NCI-H2107 treated with DMSO at 0.1 percent for 48 hours (cell line): ENCODE measurements around the gene RET.

Experiments used
- DNase-seq: peaks from one replicate; lab custom pipeline; 2025; ENCODE audit not compliant: unreplicated experiment; lab: John Stamatoyannopoulos, UW

The RET gene

GRCh38 chr10:43044448-43044921 lies 32.4 kb upstream of the RET start:
- DNase-seq: no peak

- no peak for DNase-seq
Measured at GRCh38 chr10:43044961-43045621, 31.8 kb upstream of the RET start.

GRCh38 chr10:43045631-43046287 lies 31.1 kb upstream of the RET start:
- no peak for DNase-seq

- DNase-seq: no peak
Measured at GRCh38 chr10:43046288-43046991, 30.4 kb upstream of the RET start.

GRCh38 chr10:43047288-43047970 lies 29.4 kb upstream of the RET start:
- DNase-seq: no peak

- DNase-seq: no peak
Measured at GRCh38 chr10:43048301-43049051, 28.4 kb upstream of the RET start.

- DNase-seq: no peak
Measured at GRCh38 chr10:43049081-43049551, 27.8 kb upstream of the RET start.

- DNase-seq: no peak
Measured at GRCh38 chr10:43050011-43050410, 26.9 kb upstream of the RET start.

GRCh38 chr10:43053825-43054224 lies 23.0 kb upstream of the RET start:
- no peak for DNase-seq

- no peak for DNase-seq
Measured at GRCh38 chr10:43054593-43054992, 22.3 kb upstream of the RET start.

GRCh38 chr10:43055217-43055616 lies 21.7 kb upstream of the RET start:
- no peak for DNase-seq

GRCh38 chr10:43055991-43056567 lies 20.8 kb upstream of the RET start:
- DNase-seq: no peak

GRCh38 chr10:43056568-43057011 lies 20.3 kb upstream of the RET start:
- no peak for DNase-seq

- DNase-seq: no peak
Measured at GRCh38 chr10:43057231-43057711, 19.6 kb upstream of the RET start.

- no peak for DNase-seq
Measured at GRCh38 chr10:43057831-43058340, 19.0 kb upstream of the RET start.

- no peak for DNase-seq
Measured at GRCh38 chr10:43058716-43059335, 18.0 kb upstream of the RET start.

- DNase-seq: no peak
Measured at GRCh38 chr10:43059336-43059720, 17.5 kb upstream of the RET start.

GRCh38 chr10:43059828-43060227 lies 17.0 kb upstream of the RET start:
- DNase-seq: no peak

GRCh38 chr10:43060291-43060690 lies 16.6 kb upstream of the RET start:
- no peak for DNase-seq
